Duodenal mucosa (tissue), 2 donors: ENCODE measurements around the gene MDM1.

Source experiments
- H3K27ac ChIP-seq: one replicate; pipeline ENCODE4 v1.7.0; 2013; ENCODE audit warnings: low read depth, low read length
- H3K27me3 ChIP-seq, 2 donors: one replicate each; pipeline ENCODE4 v1.7.0; 2013; ENCODE audit warnings: low read length in 2 of 2, control low read depth in 1 of 2; ENCODE audit not compliant: insufficient read depth in 2 of 2, control insufficient read depth in 1 of 2
- H3K36me3 ChIP-seq, 2 donors: one replicate each; pipeline ENCODE4 v1.7.0; 2013; ENCODE audit warnings: low read length in 2 of 2, control low read depth in 1 of 2; ENCODE audit not compliant: insufficient read depth in 2 of 2, control insufficient read depth in 1 of 2
- H3K4me1 ChIP-seq, 2 donors: one replicate each; pipeline ENCODE4 v1.7.0; 2013; ENCODE audit warnings: low read length in 2 of 2, control low read depth in 1 of 2; ENCODE audit not compliant: insufficient read depth in 2 of 2, control insufficient read depth in 1 of 2
- H3K4me3 ChIP-seq, 2 donors: one replicate each; pipeline ENCODE4 v1.7.0; 2013; ENCODE audit warnings: low read length in 2 of 2, low read depth in 1 of 2
- H3K9ac ChIP-seq, 2 donors: one replicate each; pipeline ENCODE4 v1.7.0; 2013; ENCODE audit warnings: low read length in 2 of 2, low read depth in 1 of 2
- H3K9me3 ChIP-seq, 2 donors: one replicate each; pipeline ENCODE4 v1.7.0; 2013; ENCODE audit warnings: low read length in 2 of 2, control low read depth in 1 of 2; ENCODE audit not compliant: control insufficient read depth in 1 of 2

MDM1 gene

DNA sequence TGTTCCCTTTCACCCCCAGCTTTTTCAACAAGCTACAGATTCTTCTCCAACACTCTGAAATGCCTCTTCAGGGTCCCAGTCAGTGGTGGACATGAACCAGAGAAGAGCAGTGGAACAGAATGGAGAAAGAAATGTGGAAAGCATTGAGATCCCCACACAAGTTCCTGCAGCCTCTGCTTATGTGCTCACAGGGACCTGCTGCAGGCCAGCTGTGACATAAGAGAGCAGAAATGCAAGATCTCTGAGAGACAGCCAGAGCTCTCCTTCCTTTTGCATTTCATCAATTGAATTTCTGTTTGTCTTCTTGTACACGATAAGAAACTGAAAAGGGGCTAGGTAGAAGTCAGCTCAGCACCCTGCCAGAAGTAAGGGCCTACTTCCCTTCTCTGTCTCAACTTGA lies 6.2 kb downstream of the MDM1 start:
- no peak overlapping the region for H3K9ac ChIP-seq

DNA sequence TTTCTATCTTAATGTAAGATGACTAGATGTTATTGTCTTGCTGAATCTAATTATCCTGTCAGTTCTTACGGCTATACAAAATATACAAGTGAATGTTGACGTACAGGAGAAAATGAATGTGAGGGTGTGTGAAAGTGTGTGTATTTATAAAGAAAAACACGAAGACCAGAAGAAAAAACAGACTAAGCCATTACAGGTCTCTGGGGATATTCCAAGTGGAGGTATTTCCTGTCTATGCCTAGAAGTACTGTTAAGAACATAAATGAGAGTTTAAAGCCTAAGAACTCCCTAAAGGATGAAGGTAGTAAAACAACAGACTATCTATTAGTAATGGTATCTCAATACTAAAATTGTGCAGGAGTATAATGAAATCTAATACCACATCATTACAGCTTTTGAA lies 7.6 kb downstream of the MDM1 start:
- Histone ChIP-seq H3K4me3 (no peak overlapping the region), H3K9ac (no peak overlapping the region), H3K9me3 (no peaks in the 10 kb centered on the region), H3K27ac (no peak overlapping the region), H3K27me3 (no peaks in the 10 kb centered on the region), H3K36me3 (peaks cover 0 to 14% of the 10 kb centered on the region in 2 donors), H3K4me1 (no peaks in the 10 kb centered on the region)

More for the DNA sequence above, 6.2 kb downstream of the MDM1 start:
- peaks cover under 1 to 1% of the 10 kb centered on the region in 2 donors for H3K4me1 ChIP-seq
- H3K27ac ChIP-seq: no peak overlapping the region
- no peaks in the 10 kb centered on the region for H3K27me3 ChIP-seq
- H3K4me3 ChIP-seq: no peak overlapping the region
- peaks cover 0 to 14% of the 10 kb centered on the region in 2 donors for H3K36me3 ChIP-seq
- H3K9me3 ChIP-seq: no peaks in the 10 kb centered on the region

DNA sequence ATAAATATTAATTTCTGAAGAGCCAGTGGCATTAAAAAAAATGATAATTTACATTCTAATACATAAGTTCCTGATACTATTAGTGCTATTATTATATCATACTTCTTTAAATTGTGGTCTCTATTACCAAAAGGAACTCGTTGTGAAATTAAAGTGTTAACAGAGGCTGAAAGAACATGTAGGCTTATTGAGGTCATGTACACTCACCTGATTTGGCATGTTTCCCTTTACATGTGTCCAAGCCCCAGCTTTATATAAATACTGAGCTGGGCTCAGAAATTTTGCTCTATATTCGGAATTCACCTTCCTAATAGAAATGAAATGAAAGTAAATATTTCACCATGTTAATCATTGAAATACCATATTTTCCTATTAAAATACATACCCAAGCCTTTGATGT lies 11.0 kb downstream of the MDM1 start:
- Histone ChIP-seq H3K36me3 (peaks cover 0 to 8% of the 10 kb centered on the region in 2 donors), H3K27me3 (no peaks in the 10 kb centered on the region), H3K4me1 (no peaks in the 10 kb centered on the region), H3K9me3 (no peaks in the 10 kb centered on the region), H3K27ac (no peak overlapping the region), H3K9ac (no peak overlapping the region), H3K4me3 (no peak overlapping the region)

DNA sequence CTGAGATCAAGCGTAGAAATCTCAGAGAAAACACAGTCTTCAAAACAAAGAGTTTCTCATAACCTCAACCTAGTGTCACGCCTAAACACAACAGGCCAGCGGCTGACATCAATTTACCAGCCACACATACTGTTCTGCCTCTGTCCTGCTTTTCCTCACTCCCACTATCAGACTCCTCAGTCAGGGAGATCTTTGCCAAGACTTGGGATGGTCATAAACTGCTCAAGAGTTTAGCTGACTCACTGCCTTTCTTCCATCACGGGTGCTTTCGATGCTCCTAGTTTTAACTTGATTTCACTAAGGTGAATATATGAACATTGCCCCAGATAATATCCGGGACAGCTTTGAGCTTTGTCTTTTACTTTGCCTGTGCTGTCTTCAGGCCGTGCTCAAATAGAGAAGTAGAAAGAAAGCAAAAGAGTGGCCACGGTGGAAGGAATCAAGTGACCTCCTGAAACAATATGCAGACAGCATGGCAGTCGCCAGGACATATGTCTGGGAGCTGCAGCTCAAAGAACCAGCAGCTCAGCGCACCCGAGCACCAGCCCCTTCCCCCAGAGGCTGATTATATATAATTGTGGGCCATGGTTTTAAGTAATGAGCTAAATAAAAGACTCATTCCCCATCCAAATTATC lies 12.1 kb downstream of the MDM1 start:
- no peak overlapping the region for H3K9ac ChIP-seq
- H3K9me3 ChIP-seq: no peaks in the 10 kb centered on the region
- no peak overlapping the region for H3K4me3 ChIP-seq
- H3K36me3 ChIP-seq: peaks cover 0 to 3% of the 10 kb centered on the region in 2 donors
- H3K4me1 ChIP-seq: no peaks in the 10 kb centered on the region
- no peak overlapping the region for H3K27ac ChIP-seq
- no peaks in the 10 kb centered on the region for H3K27me3 ChIP-seq

DNA sequence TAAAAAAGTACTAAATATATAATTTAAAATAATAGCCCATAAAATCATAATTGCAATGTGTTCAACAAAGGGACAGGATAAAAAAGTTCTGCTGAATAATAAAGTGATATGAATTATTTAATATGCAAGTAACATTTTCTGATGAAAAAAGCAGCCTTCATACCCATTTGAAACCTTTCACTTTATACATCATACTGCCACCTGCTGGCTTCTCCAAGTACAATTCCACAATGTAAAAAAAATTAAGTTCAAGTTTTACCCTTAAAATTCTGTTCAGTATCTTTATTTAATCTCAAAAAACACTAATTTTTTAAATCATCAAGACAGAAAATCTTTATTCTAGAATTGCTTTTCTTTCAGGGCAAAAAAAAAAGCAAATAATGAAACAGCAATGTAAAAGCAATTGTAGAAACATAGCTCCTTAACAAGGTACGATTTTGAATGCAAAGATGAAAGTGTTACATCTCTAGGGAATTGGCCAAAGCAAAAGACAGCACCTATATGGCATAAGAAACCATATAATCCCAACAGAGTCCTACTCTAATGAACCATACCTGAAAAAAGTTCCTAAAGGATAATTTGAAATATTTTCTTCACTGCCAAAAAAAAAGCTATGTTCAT lies 15.0 kb downstream of the MDM1 start:
- Histone ChIP-seq H3K4me3 (no peak overlapping the region), H3K9me3 (no peaks in the 10 kb centered on the region), H3K9ac (no peak overlapping the region), H3K4me1 (no peaks in the 10 kb centered on the region), H3K27ac (no peak overlapping the region), H3K27me3 (no peaks in the 10 kb centered on the region), H3K36me3 (peaks cover 7 to 15% of the 10 kb centered on the region in 2 donors)

DNA sequence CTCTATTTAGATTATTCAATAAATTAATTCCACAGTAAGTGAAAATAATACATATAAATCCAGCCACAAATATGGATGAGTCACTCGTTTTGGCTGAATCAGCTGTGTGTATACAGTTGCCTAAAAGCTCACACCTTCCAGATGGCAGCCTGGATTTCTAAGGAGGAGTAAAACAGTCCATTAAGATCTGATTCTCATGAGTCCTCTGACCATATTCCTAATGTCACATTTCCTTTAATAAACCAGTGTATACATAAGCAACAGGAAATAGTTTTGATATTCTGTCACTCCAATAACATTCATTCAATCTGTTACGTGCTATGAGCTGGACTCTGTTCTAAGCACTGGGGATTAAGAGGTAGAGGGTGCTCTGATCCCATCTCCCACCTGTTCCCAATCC lies 21.8 kb downstream of the MDM1 start:
- Histone ChIP-seq H3K27me3 (no peaks in the 10 kb centered on the region), H3K4me3 (no peak overlapping the region), H3K9me3 (no peaks in the 10 kb centered on the region), H3K9ac (no peak overlapping the region), H3K36me3 (peaks cover 27 to 36% of the 10 kb centered on the region in 2 donors), H3K27ac (no peak overlapping the region), H3K4me1 (no peaks in the 10 kb centered on the region)

DNA sequence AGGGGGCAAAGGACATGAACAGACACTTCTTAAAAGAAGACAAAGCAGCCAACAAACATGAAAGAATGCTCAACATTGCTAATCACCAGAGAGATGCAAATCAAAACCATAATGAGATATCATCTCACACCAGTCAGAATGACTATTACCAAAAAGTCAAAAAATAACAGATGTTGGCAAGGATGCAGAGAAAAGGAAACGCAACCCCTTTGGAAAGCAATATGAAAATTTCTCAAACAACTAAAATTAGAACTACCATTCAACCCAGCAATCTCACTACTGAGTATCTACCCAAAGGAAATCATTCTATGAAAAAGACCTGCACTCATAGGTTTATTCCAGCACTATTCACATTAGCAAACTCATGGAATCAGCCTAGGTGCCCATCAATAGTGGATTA lies 25.6 kb downstream of the MDM1 start:
- no peak overlapping the region for H3K27ac ChIP-seq
- no peaks in the 10 kb centered on the region for H3K9me3 ChIP-seq
- no peaks in the 10 kb centered on the region for H3K27me3 ChIP-seq
- H3K36me3 ChIP-seq: peaks cover 17% of the 10 kb centered on the region in 2 donors
- H3K4me1 ChIP-seq: no peaks in the 10 kb centered on the region
- no peak overlapping the region for H3K9ac ChIP-seq
- no peak overlapping the region for H3K4me3 ChIP-seq

DNA sequence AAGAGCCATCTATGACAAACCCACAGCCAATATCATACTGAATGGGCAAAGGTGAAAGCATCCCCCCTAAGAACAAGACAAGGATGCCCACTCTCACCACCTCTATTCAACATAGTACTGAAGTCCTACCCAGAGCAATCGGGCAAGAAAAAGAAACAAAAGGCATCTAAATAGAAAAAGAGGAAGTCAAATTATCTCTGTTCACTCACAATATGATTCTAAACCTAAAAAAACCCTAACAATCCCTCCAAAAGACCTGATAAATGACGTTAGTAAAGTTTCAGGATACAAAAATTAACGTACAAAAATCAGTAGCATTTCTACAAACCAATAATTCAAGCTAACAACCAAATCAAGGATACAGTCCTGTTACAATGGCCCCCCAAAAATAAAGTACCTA lies 26.9 kb downstream of the MDM1 start:
- H3K36me3 ChIP-seq: peaks cover 7 to 14% of the 10 kb centered on the region in 2 donors
- H3K4me1 ChIP-seq: no peaks in the 10 kb centered on the region

DNA sequence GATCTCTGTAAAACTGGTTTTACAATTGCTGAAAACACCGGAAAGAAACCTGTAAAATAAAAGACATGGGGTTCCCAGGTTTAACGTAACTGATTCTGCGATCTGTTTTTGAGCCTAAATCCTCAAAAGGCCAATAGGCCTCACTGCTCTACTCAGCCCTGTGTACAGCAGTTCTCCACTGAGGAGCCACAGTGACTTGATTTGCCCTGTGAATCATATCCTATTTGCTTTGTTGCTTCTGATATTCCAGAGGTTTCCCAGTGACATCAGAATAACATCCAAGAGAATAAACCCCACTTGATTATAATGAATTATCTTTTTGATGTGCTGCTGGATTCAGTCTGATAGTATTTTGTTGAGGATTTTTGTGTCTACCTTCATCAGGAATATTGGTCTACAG lies 27.5 kb downstream of the MDM1 start:
- no peaks in the 10 kb centered on the region for H3K27me3 ChIP-seq
- H3K9ac ChIP-seq: no peak overlapping the region
- H3K4me3 ChIP-seq: no peak overlapping the region
- H3K27ac ChIP-seq: no peak overlapping the region
- peaks cover 4 to 10% of the 10 kb centered on the region in 2 donors for H3K36me3 ChIP-seq
- H3K4me1 ChIP-seq: no peaks in the 10 kb centered on the region
- no peaks in the 10 kb centered on the region for H3K9me3 ChIP-seq

More for the DNA sequence above, 26.9 kb downstream of the MDM1 start:
- Histone ChIP-seq H3K9me3 (no peaks in the 10 kb centered on the region), H3K9ac (no peak overlapping the region), H3K27ac (no peak overlapping the region), H3K27me3 (no peaks in the 10 kb centered on the region), H3K4me3 (no peak overlapping the region)

DNA sequence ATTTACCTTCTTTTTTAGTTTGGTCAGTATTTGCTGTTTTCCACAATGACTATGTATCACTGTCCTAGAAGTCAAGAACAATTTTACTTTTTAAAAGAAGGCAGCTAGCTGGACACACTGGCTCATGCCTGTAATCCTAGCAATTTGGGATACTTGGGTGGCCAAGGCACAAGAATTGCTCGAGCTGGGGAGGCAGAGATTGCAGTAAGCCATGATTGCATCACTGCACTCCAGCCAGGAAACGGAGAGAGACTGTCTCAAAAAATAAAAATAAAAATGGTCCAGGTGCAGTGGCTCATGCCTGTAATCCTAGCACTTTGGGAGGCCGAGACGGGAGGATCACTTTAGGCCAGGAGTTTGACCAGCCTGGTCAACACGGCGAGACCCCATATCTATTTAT lies 28.3 kb downstream of the MDM1 start:
- Histone ChIP-seq H3K4me1 (no peaks in the 10 kb centered on the region), H3K27ac (no peak overlapping the region), H3K36me3 (peaks cover 2 to 3% of the 10 kb centered on the region in 2 donors), H3K9ac (no peak overlapping the region), H3K4me3 (no peak overlapping the region), H3K9me3 (no peaks in the 10 kb centered on the region), H3K27me3 (no peaks in the 10 kb centered on the region)
